ENCODE measurements around the gene CAMK2G.

GRCh38 chr10:73878365-73878764 is 4.0 kb upstream of the CAMK2G start:
- TF ChIP-seq, protein P1, sequence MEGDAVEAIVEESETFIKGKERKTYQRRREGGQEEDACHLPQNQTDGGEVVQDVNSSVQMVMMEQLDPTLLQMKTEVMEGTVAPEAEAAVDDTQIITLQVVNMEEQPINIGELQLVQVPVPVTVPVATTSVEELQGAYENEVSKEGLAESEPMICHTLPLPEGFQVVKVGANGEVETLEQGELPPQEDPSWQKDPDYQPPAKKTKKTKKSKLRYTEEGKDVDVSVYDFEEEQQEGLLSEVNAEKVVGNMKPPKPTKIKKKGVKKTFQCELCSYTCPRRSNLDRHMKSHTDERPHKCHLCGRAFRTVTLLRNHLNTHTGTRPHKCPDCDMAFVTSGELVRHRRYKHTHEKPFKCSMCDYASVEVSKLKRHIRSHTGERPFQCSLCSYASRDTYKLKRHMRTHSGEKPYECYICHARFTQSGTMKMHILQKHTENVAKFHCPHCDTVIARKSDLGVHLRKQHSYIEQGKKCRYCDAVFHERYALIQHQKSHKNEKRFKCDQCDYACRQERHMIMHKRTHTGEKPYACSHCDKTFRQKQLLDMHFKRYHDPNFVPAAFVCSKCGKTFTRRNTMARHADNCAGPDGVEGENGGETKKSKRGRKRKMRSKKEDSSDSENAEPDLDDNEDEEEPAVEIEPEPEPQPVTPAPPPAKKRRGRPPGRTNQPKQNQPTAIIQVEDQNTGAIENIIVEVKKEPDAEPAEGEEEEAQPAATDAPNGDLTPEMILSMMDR (IDR thresholded peaks at IDR 0.05) = no peak
- TF ChIP-seq POLR2A (IDR thresholded peaks at IDR 0.05) (no peak), POLR2AphosphoS5 (IDR thresholded peaks at IDR 0.05) (no peak), EP300 (IDR thresholded peaks at IDR 0.05) (no peak)
